ENCODE measurements around the gene TSPEAR. TPM values are rescaled to one million over a fixed set of nuclear protein-coding genes. Genes with fewer than 3 reads are reported as not detected.

TSPEAR gene
- total RNA-seq, 2 experiments from 2014 or later, result not detected

- no peaks in the 10 kb centered on the region for H3K79me2 ChIP-seq (ENCODE audit: insufficient read depth, low read depth, low read length)
- H3K4me2 ChIP-seq (ENCODE audit: low read length), result no peak overlapping the region
- POLR2A ChIA-PET, result no interaction called here
- TF ChIP-seq EZH2phosphoT487 (IDR thresholded peaks at IDR 0.05; ENCODE audit: borderline replicate concordance, low read depth, low read length) (no peak), CTCF (conservative IDR thresholded peaks at IDR 0.05; ENCODE audit: low read length) (no peak)
- H3K4me1 ChIP-seq (ENCODE audit: insufficient read depth, low read length, poor library complexity, severe bottlenecking), result no peaks in the 10 kb centered on the region
- H3K36me3 ChIP-seq (ENCODE audit: insufficient read depth, low read length), result no peaks in the 10 kb centered on the region
- no peak overlapping the region for H3K27ac ChIP-seq (ENCODE audit: low read depth, low read length, poor library complexity, severe bottlenecking)
- CTCF ChIA-PET (ENCODE audit: unreplicated experiment), result interaction anchor here (0.7 kb wide), 1 partner anchor 22 kb away, joined by 3 read pairs; no protein-coding TSS in a partner anchor
- DNase-seq (ENCODE audit: low spot score), result no peak
- intact Hi-C loops (cut with micrococcal nuclease; ENCODE audit: unreplicated experiment), result no loop called here
- H3K9me2 ChIP-seq (ENCODE audit: insufficient read depth, low read length), result no peaks in the 10 kb centered on the region
- BruUV-seq (replicated peaks), result no TSS peak
- H3K9me3 ChIP-seq (ENCODE audit: low read length), result no peaks in the 10 kb centered on the region
- H2AFZ ChIP-seq (ENCODE audit: low read length), result no peak overlapping the region
- no peaks in the 10 kb centered on the region for H4K20me1 ChIP-seq (ENCODE audit: insufficient read depth, low read length)
- no peak overlapping the region for H3K4me3 ChIP-seq (ENCODE audit: low read depth, low read length, poor library complexity, severe bottlenecking)
Measured at GRCh38 chr21:44531606-44532564, 179.5 kb downstream of the TSPEAR start.

GRCh38 chr21:44530903-44531605 lies 180.3 kb downstream of the TSPEAR start:
- no TSS peak for BruUV-seq (replicated peaks)
- Histone ChIP-seq H2AFZ (ENCODE audit: low read length) (no peak overlapping the region), H3K4me2 (ENCODE audit: low read length) (no peak overlapping the region), H3K9me2 (ENCODE audit: insufficient read depth, low read length) (no peaks in the 10 kb centered on the region), H3K4me1 (ENCODE audit: insufficient read depth, low read length, poor library complexity, severe bottlenecking) (no peaks in the 10 kb centered on the region), H3K9me3 (ENCODE audit: low read length) (no peaks in the 10 kb centered on the region), H3K4me3 (ENCODE audit: low read depth, low read length, poor library complexity, severe bottlenecking) (no peak overlapping the region), H3K79me2 (ENCODE audit: insufficient read depth, low read depth, low read length) (no peaks in the 10 kb centered on the region), H3K27ac (ENCODE audit: low read depth, low read length, poor library complexity, severe bottlenecking) (no peak overlapping the region), H4K20me1 (ENCODE audit: insufficient read depth, low read length) (no peaks in the 10 kb centered on the region), H3K36me3 (ENCODE audit: insufficient read depth, low read length) (no peaks in the 10 kb centered on the region)
- TF ChIP-seq CTCF (conservative IDR thresholded peaks at IDR 0.05; ENCODE audit: low read length) (no peak), EZH2phosphoT487 (IDR thresholded peaks at IDR 0.05; ENCODE audit: borderline replicate concordance, low read depth, low read length) (no peak)
- DNase-seq (ENCODE audit: low spot score), result no peak
- POLR2A ChIA-PET, result no interaction called here
- intact Hi-C loops (cut with micrococcal nuclease; ENCODE audit: unreplicated experiment), result no loop called here
- CTCF ChIA-PET (ENCODE audit: unreplicated experiment), result no interaction called here

All from OCI-LY7 (cell line).